Activated T-helper 1 cell treated with Interleukin-2 at 50 U/mL for 16 hours (primary cell): ENCODE data around the gene RNF207.

Source experiments
- DNase-seq: peaks from one replicate; pipeline ENCODE4 v3.0.0-alpha.2; 2020; ENCODE audit warnings: low read depth

RNF207 gene

GRCh38 chr1:6234502-6235295 is 28.8 kb downstream of the RNF207 start:
- no peak for DNase-seq

- no peak for DNase-seq
These were observed 29.4 kb downstream of the RNF207 start for GRCh38 chr1:6235296-6235677.

- no peak for DNase-seq
These were observed 31.2 kb downstream of the RNF207 start for GRCh38 chr1:6237093-6237492.

- no peak for DNase-seq
These were observed 33.4 kb downstream of the RNF207 start for GRCh38 chr1:6239213-6239752.

GRCh38 chr1:6239950-6240768 is 34.2 kb downstream of the RNF207 start:
- DNase-seq, result no peak

- DNase-seq, result no peak
These were observed 35.4 kb downstream of the RNF207 start for GRCh38 chr1:6241107-6241886.

- DNase-seq, result no peak
These were observed 36.2 kb downstream of the RNF207 start for GRCh38 chr1:6241887-6242740.

GRCh38 chr1:6243053-6243834 is 37.3 kb downstream of the RNF207 start:
- no peak for DNase-seq

- DNase-seq, result no peak
These were observed 38.1 kb downstream of the RNF207 start, which contains the start of gene HES3 for GRCh38 chr1:6243993-6244392. TSS of gene HES3 (plus strand) at chr1:6244179. CDS start at chr1:6244366, 187 bp downstream.

- no peak for DNase-seq
These were observed 38.6 kb downstream of the RNF207 start for GRCh38 chr1:6244401-6245049.

- peak; percentile 69 for DNase-seq
These were observed 39.4 kb downstream of the RNF207 start for GRCh38 chr1:6245086-6245868.

GRCh38 chr1:6245869-6246496 is 40.1 kb downstream of the RNF207 start:
- DNase-seq, result no peak

- DNase-seq, result peak; percentile 68
These were observed 40.9 kb downstream of the RNF207 start for GRCh38 chr1:6246497-6247467.

- no peak for DNase-seq
These were observed 41.7 kb downstream of the RNF207 start for GRCh38 chr1:6247651-6248050.

- no peak for DNase-seq
These were observed 42.4 kb downstream of the RNF207 start for GRCh38 chr1:6248161-6248776.

- DNase-seq, result no peak
These were observed 43.2 kb downstream of the RNF207 start for GRCh38 chr1:6248932-6249738.
